Body of pancreas (tissue), 4 donors: Measurements from ENCODE around the gene GALNT3.

Experiments
- POLR2A ChIP-seq, 3 donors: fragments of 450-650 bp; IDR thresholded peaks; one replicate each; pipeline ENCODE4 v1.6.1; 2016; ENCODE audit warnings: antibody characterized with exemption in 3 of 3, mild to moderate bottlenecking in 2 of 3
- TF ChIP-seq, protein P1 (sequence below), 7 experiments: fragments of 450-650 bp in 4 of 7; fragments of 200-600 bp in 3 of 7; sonication (generic) in 3 of 7; IDR thresholded peaks; one replicate each; pipeline ENCODE4 v1.5.1; 2016 to 2019; ENCODE audit warnings: antibody characterized with exemption in 7 of 7

- no peak for TF ChIP-seq POLR2A (IDR thresholded peaks at IDR 0.05)
- TF ChIP-seq, protein P1, sequence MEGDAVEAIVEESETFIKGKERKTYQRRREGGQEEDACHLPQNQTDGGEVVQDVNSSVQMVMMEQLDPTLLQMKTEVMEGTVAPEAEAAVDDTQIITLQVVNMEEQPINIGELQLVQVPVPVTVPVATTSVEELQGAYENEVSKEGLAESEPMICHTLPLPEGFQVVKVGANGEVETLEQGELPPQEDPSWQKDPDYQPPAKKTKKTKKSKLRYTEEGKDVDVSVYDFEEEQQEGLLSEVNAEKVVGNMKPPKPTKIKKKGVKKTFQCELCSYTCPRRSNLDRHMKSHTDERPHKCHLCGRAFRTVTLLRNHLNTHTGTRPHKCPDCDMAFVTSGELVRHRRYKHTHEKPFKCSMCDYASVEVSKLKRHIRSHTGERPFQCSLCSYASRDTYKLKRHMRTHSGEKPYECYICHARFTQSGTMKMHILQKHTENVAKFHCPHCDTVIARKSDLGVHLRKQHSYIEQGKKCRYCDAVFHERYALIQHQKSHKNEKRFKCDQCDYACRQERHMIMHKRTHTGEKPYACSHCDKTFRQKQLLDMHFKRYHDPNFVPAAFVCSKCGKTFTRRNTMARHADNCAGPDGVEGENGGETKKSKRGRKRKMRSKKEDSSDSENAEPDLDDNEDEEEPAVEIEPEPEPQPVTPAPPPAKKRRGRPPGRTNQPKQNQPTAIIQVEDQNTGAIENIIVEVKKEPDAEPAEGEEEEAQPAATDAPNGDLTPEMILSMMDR (IDR thresholded peaks at IDR 0.05) = no peak
Measured at GRCh38 chr2:165827016-165827920, 33.2 kb upstream of the GALNT3 start.
